IMR-90 (cell line): ENCODE data around the gene PON2. TPM values are rescaled to one million over a fixed set of nuclear protein-coding genes. Genes with fewer than 3 reads are reported as not detected.
A peak's percentile ranks its signal among the peaks of the same experiment; 100 is the strongest.

Source experiments
- ATAC-seq: fragments of 200-7000 bp; cut with Tn5 transposase; 2 replicates; pipeline ENCODE4 v1.9.1; 2020; ENCODE audit warnings: low read depth, mild to moderate bottlenecking, moderate library complexity
- Bru-seq: library from RNA; stranded (reverse); fragments of 400-500 nt; gene quantifications from one replicate; lab custom pipeline; 2021; lab: Mats Ljungman, UMichigan
- BruChase-seq, 2 experiments: library from RNA; stranded (reverse); fragments of 400-500 nt; gene quantifications; one replicate each; lab custom pipeline; 2021; lab: Mats Ljungman, UMichigan
- BruUV-seq: library from RNA; stranded (reverse); fragments of 400-500 nt; replicated peaks from 2 replicates; lab custom pipeline; 2021; lab: Mats Ljungman, UMichigan
- CTCF ChIA-PET: fragments of 300-600 bp; formaldehyde crosslinking; extraction: SDS; loops from one replicate; lab custom pipeline; 2021; ENCODE audit warnings: antibody characterized with exemption; lab: Yijun Ruan, JAX
- POLR2A ChIA-PET: fragments of 300-600 bp; sonication (Branson Sonifier 250); formaldehyde crosslinking; loops from one replicate; lab custom pipeline; 2022; ENCODE audit warnings: antibody characterized with exemption; ENCODE audit not compliant: unreplicated experiment; lab: Charles Lee
- DNase-seq: peaks from one replicate; pipeline ENCODE4 v3.0.0; 2013
- H2AFZ ChIP-seq: replicated peaks from 2 replicates; pipeline ENCODE3; 2013; ENCODE audit warnings: low read length, mild to moderate bottlenecking; ENCODE audit not compliant: poor library complexity
- H2AK5ac ChIP-seq: 2 replicates; pipeline ENCODE4 v1.6.1; 2013; ENCODE audit warnings: low read depth, low read length, inconsistent platforms
- H2AK9ac ChIP-seq: replicated peaks from 2 replicates; pipeline ENCODE3; 2013; ENCODE audit warnings: mild to moderate bottlenecking, low read depth, low read length, moderate library complexity; ENCODE audit not compliant: poor library complexity
- H2BK120ac ChIP-seq: 2 replicates; pipeline ENCODE4 v1.6.1; 2013; ENCODE audit warnings: low read depth, low read length, inconsistent platforms
- H2BK15ac ChIP-seq: 3 replicates; pipeline ENCODE4 v1.6.1; 2013; ENCODE audit warnings: low read depth, low read length, inconsistent platforms
- H2BK20ac ChIP-seq: 2 replicates; pipeline ENCODE4 v1.6.1; 2013; ENCODE audit warnings: low read depth, mild to moderate bottlenecking, inconsistent platforms, low read length, moderate library complexity
- H2BK5ac ChIP-seq: 2 replicates; pipeline ENCODE4 v1.6.1; 2013; ENCODE audit warnings: mild to moderate bottlenecking, low read depth, low read length, inconsistent platforms; ENCODE audit not compliant: poor library complexity, severe bottlenecking
- H3K14ac ChIP-seq: replicated peaks from 2 replicates; pipeline ENCODE4 v1.6.1; 2013; ENCODE audit warnings: low read depth, low read length, inconsistent platforms
- H3K18ac ChIP-seq: 2 replicates; pipeline ENCODE4 v1.6.1; 2013; ENCODE audit warnings: low read depth, low read length, control low read depth
- H3K23ac ChIP-seq: 2 replicates; pipeline ENCODE4 v1.6.1; 2013; ENCODE audit warnings: low read depth, low read length, inconsistent platforms
- H3K27ac ChIP-seq: 2 replicates; pipeline ENCODE4 v1.5.1; 2013; ENCODE audit warnings: mild to moderate bottlenecking, control low read depth, low read length; ENCODE audit not compliant: insufficient read depth
- H3K27me3 ChIP-seq: 2 replicates; pipeline ENCODE4 v1.6.1; 2013; ENCODE audit warnings: low read length; ENCODE audit not compliant: control insufficient read depth, insufficient read depth
- H3K36me3 ChIP-seq: 2 replicates; pipeline ENCODE4 v1.6.1; 2013; ENCODE audit warnings: low read length, mixed read lengths; ENCODE audit not compliant: control insufficient read depth, insufficient read depth
- H3K4ac ChIP-seq: 2 replicates; pipeline ENCODE4 v1.6.1; 2013; ENCODE audit warnings: low read depth, low read length, inconsistent platforms
- H3K4me1 ChIP-seq: 2 replicates; pipeline ENCODE4 v1.6.1; 2013; ENCODE audit warnings: low read length, mixed read lengths; ENCODE audit not compliant: control insufficient read depth, insufficient read depth
- H3K4me2 ChIP-seq: 2 replicates; pipeline ENCODE4 v1.6.1; 2013; ENCODE audit warnings: low read depth, mild to moderate bottlenecking, control low read depth, low read length, moderate library complexity
- H3K4me3 ChIP-seq: 2 replicates; pipeline ENCODE4 v1.5.1; 2013; ENCODE audit warnings: low read depth, mild to moderate bottlenecking, control low read depth, low read length, moderate library complexity; ENCODE audit not compliant: insufficient read depth
- H3K56ac ChIP-seq: 2 replicates; pipeline ENCODE4 v1.6.1; 2013; ENCODE audit warnings: low read length, inconsistent platforms; ENCODE audit not compliant: insufficient read depth; ENCODE audit errors: extremely low read depth
- H3K79me1 ChIP-seq, 2 experiments: 2 replicates each; pipeline ENCODE4 v1.6.1; 2013; ENCODE audit warnings: low read length in 2 of 2, inconsistent platforms in 1 of 2, low read depth in 1 of 2
- H3K9ac ChIP-seq: 2 replicates; pipeline ENCODE4 v1.6.1; 2013; ENCODE audit warnings: low read depth, low read length, control low read depth
- H3K9me1 ChIP-seq: 2 replicates; pipeline ENCODE4 v1.6.1; 2013; ENCODE audit warnings: low read length, inconsistent platforms; ENCODE audit not compliant: insufficient read depth
- H3K9me3 ChIP-seq: 2 replicates; pipeline ENCODE4 v1.6.1; 2013; ENCODE audit warnings: low read length; ENCODE audit not compliant: control insufficient read depth, insufficient read depth
- H4K20me1 ChIP-seq: 2 replicates; pipeline ENCODE4 v1.6.1; 2013; ENCODE audit warnings: low read length, inconsistent platforms; ENCODE audit not compliant: insufficient read depth
- H4K5ac ChIP-seq: 2 replicates; pipeline ENCODE4 v1.6.1; 2013; ENCODE audit warnings: mild to moderate bottlenecking, low read depth, low read length, control low read depth
- H4K8ac ChIP-seq, 2 experiments: 2 replicates each; pipeline ENCODE4 v1.6.1; 2013; ENCODE audit warnings: low read depth in 2 of 2, low read length in 2 of 2, control low read depth in 1 of 2, inconsistent platforms in 1 of 2
- H4K91ac ChIP-seq: 2 replicates; pipeline ENCODE4 v1.6.1; 2013; ENCODE audit warnings: low read depth, low read length, inconsistent platforms; ENCODE audit not compliant: insufficient read depth
- POLR2A ChIP-seq: IDR thresholded peaks from 2 replicates; pipeline ENCODE4 v1.6.1; 2012; ENCODE audit warnings: mild to moderate bottlenecking, low read depth, low read length
- RAD21 ChIP-seq: IDR thresholded peaks from 2 replicates; pipeline ENCODE4 v1.6.1; 2012; ENCODE audit warnings: low read length, improper control_type of control experiment
- WGBS, 2 experiments: methylation state at CpG; one replicate each; pipeline versions ENCODE4 v1.1.5 to v1.1.7; 2013; ENCODE audit warnings: missing lambda C conversion rate in 2 of 2; ENCODE audit not compliant: insufficient read length in 1 of 2; ENCODE audit errors: extremely low coverage in 2 of 2; 5-methylcytosine and 5-hydroxymethylcytosine counted together
- dilution Hi-C: fragments of 300-500 bp; cut with HindIII; formaldehyde crosslinking; loops from one replicate; pipeline ENCODE4 v1.14.3; 2018; ENCODE audit warnings: low sequenced_read_pairs; ENCODE audit not compliant: unreplicated experiment
- in situ Hi-C: fragments of 300-500 bp; cut with MboI; formaldehyde crosslinking; loops from 3 replicates; pipeline ENCODE4 v1.14.3; 2019; ENCODE audit warnings: low sequenced_read_pairs, inconsistent platforms, mixed read lengths
- intact Hi-C: fragments of 100-400 bp; cut with micrococcal nuclease; formaldehyde crosslinking; loops from 2 replicates; pipeline ENCODE4 v1.10.0; 2022
- long read RNA-seq: library from polyadenylated mRNA; unstranded; transcript quantifications from one replicate; pipeline ENCODE4 v2.0.0, GENCODE V29; 2021; ENCODE audit not compliant: unreplicated experiment
- polyA plus RNA-seq, 3 experiments: library from polyadenylated mRNA; depleted of rRNA; stranded (reverse); fragments of >200 nt; gene quantifications; 2 replicates each; pipeline ENCODE4 v1.2.3, GENCODE V29; 2012; ENCODE audit warnings: low replicate concordance in 1 of 3
- total RNA-seq: library from RNA; depleted of rRNA; stranded (reverse); fragments of >200 nt; gene quantifications from 2 replicates; pipeline ENCODE4 v1.2.3, GENCODE V29; 2012; rRNA removed

PON2 gene
- total RNA-seq (36.2 and 49.7 TPM in 2 replicates), polyA plus RNA-seq (2012; rRNA removed) (52.3 and 65.7 TPM in 2 replicates), Bru-seq, nascent RNA (percentile 76 among the genes with signal in this experiment), BruChase-seq, experiment 1, labeled RNA remaining after a 6-hour chase (percentile 75 among the genes with signal in this experiment), BruChase-seq, experiment 2, labeled RNA remaining after a 2-hour chase (percentile 85 among the genes with signal in this experiment)
- polyA plus RNA-seq (2012; cell fraction: cytosol; rRNA removed): 20.8 and 27.6 TPM in 2 replicates
- polyA plus RNA-seq (2012; cell fraction: nucleus; rRNA removed; ENCODE audit: low replicate concordance): 23.0 and 92.4 TPM in 2 replicates
- long read RNA-seq, transcript PON2-218 (9 exons, 1,653 nt): major isoform, 69 of 99 reads
- long read RNA-seq, transcript PON2-215 (3 exons, 579 nt): minor isoform, 8 of 99 reads
- long read RNA-seq, transcript PON2-202 (9 exons, 1,726 nt): minor isoform, 10 of 99 reads
- long read RNA-seq, partial matches to known transcripts: 4 of 99 reads
- long read RNA-seq, other reads (novel, unspliced or antisense): 8 of 99 reads

GRCh38 chr7:95434557-95435421 lies at the start of gene PON2:
Gene PON2, minus strand, starts transcription at chr7:95435028. Its CDS starts 77 bp downstream, at chr7:95434951.
- peak within 1 kb of the TSS; percentile 90 for H2BK15ac ChIP-seq
- peak within 1 kb of the TSS; percentile 94 for H3K23ac ChIP-seq
- intact Hi-C loops: no loop called here
- H2AK9ac ChIP-seq: peak within 1 kb of the TSS; percentile 87
- no peaks in the 10 kb centered on the region for H3K27me3 ChIP-seq
- peaks cover 22 to 28% of the 10 kb centered on the region in 2 experiments for H3K79me1 ChIP-seq
- DNase-seq: peak; percentile 72
- H2BK5ac ChIP-seq: peak within 1 kb of the TSS; percentile 98
- peak within 1 kb of the TSS; percentile 92 to 100 for H4K8ac ChIP-seq
- peak within 1 kb of the TSS; percentile 75 for H3K18ac ChIP-seq
- H3K4me3 ChIP-seq: peak within 1 kb of the TSS; percentile 86
- peak within 1 kb of the TSS; percentile 92 for H2AK5ac ChIP-seq
- peaks cover 5% of the 10 kb centered on the region for H3K4me1 ChIP-seq
- H3K14ac ChIP-seq: peak within 1 kb of the TSS; percentile 99
- H3K4me2 ChIP-seq: peak within 1 kb of the TSS; percentile 90
- in situ Hi-C loops: no loop called here
- peak; percentile 100 for ATAC-seq
- H3K9ac ChIP-seq: peak within 1 kb of the TSS; percentile 84
- peak within 1 kb of the TSS; percentile 94 for H4K91ac ChIP-seq
- H3K9me1 ChIP-seq: peaks cover 5% of the 10 kb centered on the region
- dilution Hi-C loops: no loop called here
- H3K9me3 ChIP-seq: no peaks in the 10 kb centered on the region
- peak within 1 kb of the TSS; percentile 91 for H3K56ac ChIP-seq
- ChIA-PET CTCF (interaction anchor here (0.7 to 1.3 kb wide), 3 partner anchors 23 to 1146 kb away, joined by 3 to 8 read pairs (median 3); no protein-coding TSS in a partner anchor), POLR2A (interaction anchor here (0.7 kb wide), 1 partner anchor 994 kb away, joined by 13 read pairs; no protein-coding TSS in a partner anchor)
- 0% methylated on average over 11 of the region's 58 CpGs; no CpG with 5 or more reads in 1 of the 2 experiments for WGBS, 2 experiments
- H3K36me3 ChIP-seq: no peaks in the 10 kb centered on the region; the same call in none of the 2 replicates
- H3K4ac ChIP-seq: peak within 1 kb of the TSS; percentile 96
- no peaks in the 10 kb centered on the region for H4K20me1 ChIP-seq
- H2BK20ac ChIP-seq: peak within 1 kb of the TSS; percentile 74
- H3K27ac ChIP-seq: peak within 1 kb of the TSS; percentile 95
- no TSS peak for BruUV-seq
- peak within 1 kb of the TSS; percentile 100 for H2AFZ ChIP-seq
- peak within 1 kb of the TSS; percentile 89 for H2BK120ac ChIP-seq
- peak; percentile 69 for TF ChIP-seq POLR2A
- TF ChIP-seq RAD21: no peak
- H4K5ac ChIP-seq: peak within 1 kb of the TSS; percentile 91
